ENCODE data around the gene LRRC61. TPM values are rescaled to one million over a fixed set of nuclear protein-coding genes. Genes with fewer than 3 reads are reported as not detected.

The LRRC61 gene
- polyA plus RNA-seq, 1 of the 3 experiments (the other 2 are of a cell fraction): 0.99 TPM

- POLR2A ChIA-PET: interaction anchor here (0.6 to 1.3 kb wide), 2 partner anchors 9 to 30 kb away, joined by 3 to 4 read pairs; no protein-coding TSS in a partner anchor
- no peak overlapping the region for H3K9ac ChIP-seq
- no peaks in the 10 kb centered on the region for H4K20me1 ChIP-seq (ENCODE audit: insufficient read depth)
- CTCF ChIA-PET: interaction anchor here (0.9 to 7.4 kb wide), 2 partner anchors 15 to 26 kb away, joined by 3 to 57 read pairs; no protein-coding TSS in a partner anchor
- H3K27ac ChIP-seq (ENCODE audit: low read depth in 2 of 2, low read length in 1 of 2): peak overlapping the region in 1 of 2 experiments; percentile 72; a peak in 2 of 4 replicates
- H3K9me3 ChIP-seq: no peaks in the 10 kb centered on the region
- peaks cover 9 to 35% of the 10 kb centered on the region in 2 experiments; a peak in 3 of 4 replicates for H3K4me1 ChIP-seq (ENCODE audit: control insufficient read depth in 1 of 2, insufficient read depth in 2 of 2, low read depth in 1 of 2, low read length in 1 of 2)
- H3F3A ChIP-seq (replicated peaks; ENCODE audit: insufficient read depth): peaks cover 17% of the 10 kb centered on the region
- TF ChIP-seq MXI1 (IDR thresholded peaks at IDR 0.05; ENCODE audit: low read depth, low read length) (no peak), FOSL2 (IDR thresholded peaks at IDR 0.05; ENCODE audit: borderline replicate concordance, low read depth) (no peak), ELF1 (IDR thresholded peaks at IDR 0.05) (no peak), RFX5 (IDR thresholded peaks at IDR 0.05; ENCODE audit: low read length) (no peak), TAF1 (IDR thresholded peaks at IDR 0.05; ENCODE audit: borderline replicate concordance, low read depth, low read length) (no peak), EZH2phosphoT487 (IDR thresholded peaks at IDR 0.05; ENCODE audit: borderline replicate concordance, low read depth) (no peak), MEF2A (IDR thresholded peaks at IDR 0.05; ENCODE audit: borderline replicate concordance, low read depth) (no peak), TCF12 (IDR thresholded peaks at IDR 0.05) (no peak), RCOR1 (IDR thresholded peaks at IDR 0.05; ENCODE audit: low read length) (no peak), SIN3A (IDR thresholded peaks at IDR 0.05; ENCODE audit: borderline replicate concordance, low read depth, low read length) (no peak), FOXM1 (IDR thresholded peaks at IDR 0.05; ENCODE audit: low read depth) (no peak), PBX3 (IDR thresholded peaks at IDR 0.05) (no peak), RAD21 (IDR thresholded peaks at IDR 0.05; ENCODE audit: low read length) (no peak), POLR2AphosphoS5 (IDR thresholded peaks at IDR 0.05; ENCODE audit: low read depth, low read length) (no peak)
- TF ChIP-seq, protein P1, sequence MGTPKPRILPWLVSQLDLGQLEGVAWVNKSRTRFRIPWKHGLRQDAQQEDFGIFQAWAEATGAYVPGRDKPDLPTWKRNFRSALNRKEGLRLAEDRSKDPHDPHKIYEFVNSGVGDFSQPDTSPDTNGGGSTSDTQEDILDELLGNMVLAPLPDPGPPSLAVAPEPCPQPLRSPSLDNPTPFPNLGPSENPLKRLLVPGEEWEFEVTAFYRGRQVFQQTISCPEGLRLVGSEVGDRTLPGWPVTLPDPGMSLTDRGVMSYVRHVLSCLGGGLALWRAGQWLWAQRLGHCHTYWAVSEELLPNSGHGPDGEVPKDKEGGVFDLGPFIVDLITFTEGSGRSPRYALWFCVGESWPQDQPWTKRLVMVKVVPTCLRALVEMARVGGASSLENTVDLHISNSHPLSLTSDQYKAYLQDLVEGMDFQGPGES (IDR thresholded peaks at IDR 0.05; ENCODE audit: low read depth, low read length): no peak
- TF ChIP-seq, protein P2, sequence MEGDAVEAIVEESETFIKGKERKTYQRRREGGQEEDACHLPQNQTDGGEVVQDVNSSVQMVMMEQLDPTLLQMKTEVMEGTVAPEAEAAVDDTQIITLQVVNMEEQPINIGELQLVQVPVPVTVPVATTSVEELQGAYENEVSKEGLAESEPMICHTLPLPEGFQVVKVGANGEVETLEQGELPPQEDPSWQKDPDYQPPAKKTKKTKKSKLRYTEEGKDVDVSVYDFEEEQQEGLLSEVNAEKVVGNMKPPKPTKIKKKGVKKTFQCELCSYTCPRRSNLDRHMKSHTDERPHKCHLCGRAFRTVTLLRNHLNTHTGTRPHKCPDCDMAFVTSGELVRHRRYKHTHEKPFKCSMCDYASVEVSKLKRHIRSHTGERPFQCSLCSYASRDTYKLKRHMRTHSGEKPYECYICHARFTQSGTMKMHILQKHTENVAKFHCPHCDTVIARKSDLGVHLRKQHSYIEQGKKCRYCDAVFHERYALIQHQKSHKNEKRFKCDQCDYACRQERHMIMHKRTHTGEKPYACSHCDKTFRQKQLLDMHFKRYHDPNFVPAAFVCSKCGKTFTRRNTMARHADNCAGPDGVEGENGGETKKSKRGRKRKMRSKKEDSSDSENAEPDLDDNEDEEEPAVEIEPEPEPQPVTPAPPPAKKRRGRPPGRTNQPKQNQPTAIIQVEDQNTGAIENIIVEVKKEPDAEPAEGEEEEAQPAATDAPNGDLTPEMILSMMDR (IDR thresholded peaks at IDR 0.05): no peak
- H3K79me2 ChIP-seq (ENCODE audit: insufficient read depth): peaks cover 48% of the 10 kb centered on the region
- no peaks in the 10 kb centered on the region for H3K27me3 ChIP-seq (ENCODE audit: insufficient read depth)
- no peak overlapping the region for H3K4me3 ChIP-seq (ENCODE audit: low read depth in 2 of 2, low read length in 1 of 2)
- peak overlapping the region; percentile 96; the same call in 1 of the 2 replicates for H3K4me2 ChIP-seq
- no peak overlapping the region for H2AFZ ChIP-seq (ENCODE audit: low read depth)
- H3K36me3 ChIP-seq (replicated peaks in 1 of 2; ENCODE audit: control insufficient read depth in 1 of 2, insufficient read depth in 2 of 2, low read length in 1 of 2): peaks cover 19 to 49% of the 10 kb centered on the region in 2 experiments
- 94% methylated on average over 27 of the region's 48 CpGs for WGBS (ENCODE audit: low lambda C conversion rate)
- H3K9me2 ChIP-seq: no peaks in the 10 kb centered on the region
- no peak for DNase-seq
These were observed 48.2 kb downstream of the LRRC61 start for GRCh38 chr7:150371131-150371995.
